ENCODE measurements around the gene ATP4B. TPM values are rescaled to one million over a fixed set of nuclear protein-coding genes. Genes with fewer than 3 reads are reported as not detected.

Gene ATP4B
- not detected for total RNA-seq (ENCODE audit: unreplicated experiment)
- long read RNA-seq = 0 reads

DNA sequence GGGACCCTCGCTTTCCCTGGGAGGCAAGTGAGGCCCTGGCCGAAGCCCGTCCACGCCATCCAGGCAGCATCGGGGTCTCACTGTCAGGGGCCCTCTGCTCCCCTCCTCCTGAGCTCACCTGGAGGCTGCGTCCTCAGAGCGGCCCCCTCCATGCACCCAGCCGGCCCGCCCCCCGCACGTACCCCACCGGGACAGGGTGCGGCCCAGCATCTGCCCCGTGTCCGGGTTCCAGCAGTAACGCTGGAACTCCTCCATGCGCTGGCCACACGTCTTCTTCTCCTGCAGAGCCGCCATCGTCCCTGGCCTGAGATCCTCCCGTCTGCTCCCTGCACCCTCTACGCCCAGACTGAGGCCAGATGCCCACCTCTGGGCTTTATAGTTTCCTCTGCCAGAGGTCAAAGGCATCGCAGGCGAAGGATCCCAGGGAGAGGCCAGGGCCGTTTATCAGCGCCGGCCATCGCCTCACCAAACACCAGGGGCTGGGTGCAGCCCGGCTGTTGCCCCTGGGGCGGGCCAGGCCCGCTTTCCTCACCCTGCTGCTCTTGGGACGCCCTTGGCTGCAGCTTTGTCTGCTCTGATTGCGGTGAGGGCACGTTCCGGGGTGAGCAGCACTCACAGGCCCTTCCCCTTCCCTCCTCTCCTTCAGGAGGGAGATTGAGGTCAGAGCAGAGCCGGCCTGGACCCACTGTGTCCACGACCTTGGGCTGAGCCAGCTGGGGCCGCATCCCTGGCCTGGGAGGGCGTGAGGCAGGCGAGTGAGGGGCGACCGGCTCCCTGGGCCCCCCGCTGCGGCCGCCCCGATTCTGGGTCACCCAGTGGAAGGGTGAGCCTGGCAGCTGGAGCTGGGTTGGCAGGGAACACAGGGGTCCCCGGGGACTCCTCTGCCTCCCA, at the start of gene ATP4B:
TSS of gene ATP4B (minus strand) at position 348 of the 891 bp plus-strand sequence. CDS start at position 294, 54 bp downstream.
- peak; percentile 24 for DNase-seq
- Mint-ChIP-seq H3K9me3 (ENCODE audit: unreplicated experiment) (peaks cover 10% of the 10 kb centered on the region), H3K36me3 (ENCODE audit: unreplicated experiment) (peaks cover 18% of the 10 kb centered on the region), H3K27me3 (ENCODE audit: unreplicated experiment) (peaks cover 2% of the 10 kb centered on the region), H3K4me3 (ENCODE audit: unreplicated experiment) (no peak within 1 kb of the TSS), H3K4me1 (ENCODE audit: low read depth, unreplicated experiment) (no peaks in the 10 kb centered on the region), H3K27ac (ENCODE audit: unreplicated experiment) (no peak within 1 kb of the TSS)
- TF ChIP-seq, protein P1, sequence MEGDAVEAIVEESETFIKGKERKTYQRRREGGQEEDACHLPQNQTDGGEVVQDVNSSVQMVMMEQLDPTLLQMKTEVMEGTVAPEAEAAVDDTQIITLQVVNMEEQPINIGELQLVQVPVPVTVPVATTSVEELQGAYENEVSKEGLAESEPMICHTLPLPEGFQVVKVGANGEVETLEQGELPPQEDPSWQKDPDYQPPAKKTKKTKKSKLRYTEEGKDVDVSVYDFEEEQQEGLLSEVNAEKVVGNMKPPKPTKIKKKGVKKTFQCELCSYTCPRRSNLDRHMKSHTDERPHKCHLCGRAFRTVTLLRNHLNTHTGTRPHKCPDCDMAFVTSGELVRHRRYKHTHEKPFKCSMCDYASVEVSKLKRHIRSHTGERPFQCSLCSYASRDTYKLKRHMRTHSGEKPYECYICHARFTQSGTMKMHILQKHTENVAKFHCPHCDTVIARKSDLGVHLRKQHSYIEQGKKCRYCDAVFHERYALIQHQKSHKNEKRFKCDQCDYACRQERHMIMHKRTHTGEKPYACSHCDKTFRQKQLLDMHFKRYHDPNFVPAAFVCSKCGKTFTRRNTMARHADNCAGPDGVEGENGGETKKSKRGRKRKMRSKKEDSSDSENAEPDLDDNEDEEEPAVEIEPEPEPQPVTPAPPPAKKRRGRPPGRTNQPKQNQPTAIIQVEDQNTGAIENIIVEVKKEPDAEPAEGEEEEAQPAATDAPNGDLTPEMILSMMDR (IDR thresholded peaks at IDR 0.05; ENCODE audit: partially characterized antibody, unreplicated experiment) = no peak

DNA sequence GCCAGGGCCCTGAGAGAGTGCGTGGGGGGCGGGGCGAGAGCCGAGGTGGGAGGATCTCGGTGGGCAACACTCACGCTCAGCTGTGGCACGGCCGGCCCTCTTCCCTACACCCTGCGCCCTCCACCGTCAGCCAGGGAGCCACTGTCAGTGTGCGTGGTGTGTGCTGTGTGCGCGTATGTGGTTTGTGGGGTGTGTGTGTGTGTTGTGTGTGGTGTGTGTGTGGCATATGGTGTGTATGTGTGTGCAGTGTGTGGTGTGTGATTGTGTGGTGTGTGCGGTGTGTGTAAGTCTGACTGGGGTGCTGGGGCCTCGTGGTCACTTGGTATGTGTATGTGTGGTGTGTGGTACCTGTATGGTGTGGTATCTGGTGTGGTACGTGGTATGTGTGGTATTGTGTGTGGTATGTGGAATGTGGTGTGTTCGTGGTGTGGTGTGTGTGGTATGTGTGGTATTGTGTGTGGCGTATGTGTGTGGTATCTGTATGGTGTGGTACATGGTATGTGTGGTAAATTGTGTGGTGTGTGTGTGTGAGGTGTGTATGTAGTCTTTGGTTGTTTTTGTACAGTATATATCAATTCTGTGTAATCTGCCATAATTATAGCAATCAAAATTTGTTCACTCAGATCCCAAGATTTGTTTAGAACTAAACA, 14.1 kb upstream of the ATP4B start:
- H3K4me3 Mint-ChIP-seq (ENCODE audit: unreplicated experiment) = peak overlapping the region; percentile 20
- TF ChIP-seq, protein P1 (IDR thresholded peaks at IDR 0.05; ENCODE audit: partially characterized antibody, unreplicated experiment) = no peak
- DNase-seq = peak; percentile 16
- peaks cover 5% of the 10 kb centered on the region for H3K9me3 Mint-ChIP-seq (ENCODE audit: unreplicated experiment)
- H3K27ac Mint-ChIP-seq (ENCODE audit: unreplicated experiment) = no peak overlapping the region
- H3K36me3 Mint-ChIP-seq (ENCODE audit: unreplicated experiment) = peaks cover 6% of the 10 kb centered on the region
- peaks cover 3% of the 10 kb centered on the region for H3K4me1 Mint-ChIP-seq (ENCODE audit: low read depth, unreplicated experiment)
- peaks cover 11% of the 10 kb centered on the region for H3K27me3 Mint-ChIP-seq (ENCODE audit: unreplicated experiment)

DNA sequence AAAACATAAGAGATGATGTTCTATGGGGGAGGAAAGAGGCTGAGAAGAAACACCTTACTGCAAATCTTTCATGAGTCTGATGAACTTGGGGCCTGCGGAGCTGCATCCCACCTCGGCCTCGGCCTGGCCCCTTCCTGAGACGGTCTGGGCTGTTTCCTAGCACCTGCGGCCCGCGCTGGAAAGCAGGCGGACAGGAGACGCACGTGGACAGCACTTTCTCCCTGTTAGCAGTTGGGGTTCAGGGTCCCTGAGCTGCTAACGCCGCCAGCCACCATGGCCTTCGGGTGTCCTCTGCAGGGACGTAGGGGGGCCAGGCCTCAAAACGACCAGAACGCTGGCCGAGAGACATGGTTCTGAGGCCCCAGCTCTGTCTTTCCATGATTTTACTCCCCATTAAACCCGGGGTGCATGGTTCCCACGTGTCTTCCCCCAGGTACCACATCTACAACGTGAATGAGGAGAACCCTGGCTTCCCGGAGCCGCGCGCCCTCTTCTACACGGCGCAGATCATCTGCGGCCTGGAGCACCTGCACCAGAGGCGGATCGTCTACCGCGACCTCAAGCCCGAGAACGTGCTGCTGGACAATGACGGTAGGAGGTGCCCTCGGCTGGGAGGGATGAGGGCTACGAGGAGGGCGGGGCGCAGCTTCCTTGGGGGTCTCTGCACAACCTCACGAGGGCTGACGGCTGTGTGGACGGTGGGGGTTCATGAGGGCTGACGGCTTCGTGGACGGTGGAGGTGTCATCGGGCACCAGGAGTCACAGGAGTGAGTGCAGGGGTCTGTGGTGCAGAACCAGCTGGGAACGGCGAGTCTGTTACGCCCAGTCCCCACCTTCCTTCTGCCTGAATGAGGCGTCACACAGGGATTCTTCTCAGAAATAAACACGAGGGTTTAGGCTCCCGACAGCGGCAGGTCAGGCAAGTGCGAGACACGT, 13.3 kb upstream of the ATP4B start:
- TF ChIP-seq, protein P1 (IDR thresholded peaks at IDR 0.05; ENCODE audit: partially characterized antibody, unreplicated experiment) = no peak
- peak; percentile 9 for DNase-seq
- H3K27ac Mint-ChIP-seq (ENCODE audit: unreplicated experiment) = no peak overlapping the region
- H3K36me3 Mint-ChIP-seq (ENCODE audit: unreplicated experiment) = peaks cover 6% of the 10 kb centered on the region
- peaks cover 5% of the 10 kb centered on the region for H3K9me3 Mint-ChIP-seq (ENCODE audit: unreplicated experiment)
- H3K4me3 Mint-ChIP-seq (ENCODE audit: unreplicated experiment) = no peak overlapping the region
- peaks cover 15% of the 10 kb centered on the region for H3K27me3 Mint-ChIP-seq (ENCODE audit: unreplicated experiment)
- peaks cover 3% of the 10 kb centered on the region for H3K4me1 Mint-ChIP-seq (ENCODE audit: low read depth, unreplicated experiment)

DNA sequence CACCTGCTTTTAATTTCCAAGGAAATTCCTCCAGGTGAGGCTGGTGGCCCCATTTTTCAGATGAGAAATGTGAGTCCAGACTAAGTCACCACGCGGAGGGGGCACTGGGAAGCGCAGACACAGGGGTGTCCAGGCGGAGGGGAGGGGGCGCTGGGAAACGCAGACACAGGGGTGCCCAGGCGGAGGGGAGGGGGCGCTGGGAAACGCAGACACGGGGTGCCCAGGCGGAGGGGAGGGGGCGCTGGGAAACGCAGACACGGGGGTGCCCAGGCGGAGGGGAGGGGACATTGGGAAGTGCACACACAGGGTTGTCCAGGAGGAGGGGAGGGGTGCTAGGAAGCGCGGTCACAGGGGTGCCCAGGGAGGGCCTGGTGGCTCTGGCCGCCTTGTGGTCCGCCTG, 12.5 kb upstream of the ATP4B start:
- TF ChIP-seq, protein P1 (IDR thresholded peaks at IDR 0.05; ENCODE audit: partially characterized antibody, unreplicated experiment) = no peak
- peaks cover 3% of the 10 kb centered on the region for H3K4me1 Mint-ChIP-seq (ENCODE audit: low read depth, unreplicated experiment)
- no peak overlapping the region for H3K4me3 Mint-ChIP-seq (ENCODE audit: unreplicated experiment)
- no peak overlapping the region for H3K27ac Mint-ChIP-seq (ENCODE audit: unreplicated experiment)
- peaks cover 6% of the 10 kb centered on the region for H3K36me3 Mint-ChIP-seq (ENCODE audit: unreplicated experiment)
- peak; percentile 11 for DNase-seq
- H3K9me3 Mint-ChIP-seq (ENCODE audit: unreplicated experiment) = peaks cover 9% of the 10 kb centered on the region
- H3K27me3 Mint-ChIP-seq (ENCODE audit: unreplicated experiment) = peaks cover 15% of the 10 kb centered on the region

Measured in glutamatergic neuron (in vitro differentiated cells).